Uterus (tissue), 2 donors: ENCODE measurements around the gene HS6ST3.

Source experiments
- CTCF ChIP-seq, 4 experiments: fragments of 200-600 bp in 2 of 4; fragments of 450-650 bp in 2 of 4; sonication (generic) in 2 of 4; IDR thresholded peaks; one replicate each; pipeline ENCODE4 v1.5.1; 2016 to 2019; ENCODE audit warnings: antibody characterized with exemption in 4 of 4, mild to moderate bottlenecking in 2 of 4, moderate library complexity in 1 of 4
- POLR2A ChIP-seq, 2 donors: fragments of 450-650 bp; IDR thresholded peaks; one replicate each; pipeline ENCODE4 v1.6.1; 2016; ENCODE audit warnings: antibody characterized with exemption in 2 of 2, mild to moderate bottlenecking in 1 of 2, moderate library complexity in 1 of 2

GRCh38 chr13:96848286-96848685 is 758.4 kb downstream of the HS6ST3 start:
- TF ChIP-seq CTCF (IDR thresholded peaks at IDR 0.05) (no peak), POLR2A (IDR thresholded peaks at IDR 0.05) (no peak)
